Measurements from ENCODE around the gene COL5A2.

Gene COL5A2

DNA sequence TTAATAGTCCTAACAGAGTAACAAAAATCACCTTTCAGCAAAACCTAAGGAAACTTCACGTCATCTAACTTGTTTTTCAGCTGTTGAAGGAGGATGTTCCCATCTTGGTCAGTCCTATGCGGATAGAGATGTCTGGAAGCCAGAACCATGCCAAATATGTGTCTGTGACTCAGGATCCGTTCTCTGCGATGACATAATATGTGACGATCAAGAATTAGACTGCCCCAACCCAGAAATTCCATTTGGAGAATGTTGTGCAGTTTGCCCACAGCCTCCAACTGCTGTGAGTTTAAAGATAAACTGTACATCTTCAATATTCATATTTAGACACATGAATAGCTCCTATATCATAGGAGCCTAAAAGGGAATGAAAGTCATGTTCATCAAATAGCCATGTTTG is 194.9 kb downstream of the COL5A2 start:
- no peak for DNase-seq

DNA sequence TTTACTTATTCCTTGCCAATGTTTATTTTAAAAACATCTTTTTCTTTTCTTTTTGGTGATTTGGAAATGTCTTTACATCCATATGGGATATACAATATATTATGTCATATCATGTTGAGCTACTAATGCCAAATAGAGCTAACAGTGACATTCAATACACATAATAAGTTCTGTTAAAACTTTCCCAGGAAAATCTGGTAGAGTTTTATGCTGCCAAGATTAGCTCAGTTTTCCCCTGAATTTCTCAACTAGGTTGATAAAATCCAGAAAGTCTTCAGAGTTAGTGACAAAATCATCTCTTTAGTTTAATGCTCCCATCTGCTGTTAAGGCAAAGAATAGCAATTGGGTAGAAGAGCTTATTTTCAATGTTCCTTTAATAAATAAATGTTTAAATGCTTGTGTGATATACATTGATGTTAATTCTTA is 195.5 kb downstream of the COL5A2 start:
- DNase-seq: no peak

DNA sequence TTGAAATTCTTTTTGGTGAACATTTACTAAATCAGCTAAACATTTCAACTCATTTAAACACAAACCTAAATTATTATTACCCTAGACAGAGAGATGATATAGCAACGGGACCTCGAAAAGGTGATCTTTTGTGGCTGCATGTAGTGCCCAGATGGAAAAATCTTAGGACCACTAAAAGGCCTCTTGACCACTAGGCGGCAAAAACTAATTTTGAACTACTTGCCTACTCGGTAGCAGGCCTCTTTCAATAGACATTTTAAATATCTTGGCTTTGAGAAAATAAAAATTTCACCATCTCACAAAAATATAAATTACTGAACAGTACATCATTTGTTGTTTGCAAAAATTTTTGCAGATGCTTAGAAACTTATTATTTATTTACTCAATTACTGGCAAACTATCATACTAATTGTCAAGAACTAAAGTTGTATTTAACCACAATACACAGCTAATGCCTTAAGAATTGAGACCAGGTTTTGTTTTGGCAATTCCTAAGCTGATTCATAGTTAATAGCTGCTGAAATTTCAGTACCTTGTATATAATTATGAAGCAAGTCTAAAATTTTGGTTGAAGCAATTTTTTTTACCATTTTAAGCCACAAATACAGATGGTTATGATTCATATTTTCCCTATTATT is 196.0 kb downstream of the COL5A2 start:
- DNase-seq: no peak

Data from NCI-H146 (cell line).